Activated B cell treated with CpG ODN at 0.5 μM for 24 hours (primary cell): ENCODE measurements around the gene SPRY1. TPM values are rescaled to one million over a fixed set of nuclear protein-coding genes. Genes with fewer than 3 reads are reported as not detected.

Experiments used
- ATAC-seq: fragments of 200-7000 bp; cut with Tn5 transposase; one replicate; pipeline ENCODE4 v1.10.0; 2021; ENCODE audit warnings: low read depth, mild to moderate bottlenecking, moderate library complexity
- CTCF ChIA-PET: fragments of 350-600 bp; sonication (Branson Sonifier 250); formaldehyde crosslinking; loops from one replicate; lab custom pipeline; 2021; ENCODE audit warnings: antibody characterized with exemption; lab: Charles Lee
- POLR2A ChIA-PET: fragments of 350-600 bp; sonication (Branson Sonifier 250); formaldehyde crosslinking; loops from one replicate; lab custom pipeline; 2021; ENCODE audit warnings: antibody characterized with exemption; lab: Charles Lee
- DNase-seq: peaks from one replicate; pipeline ENCODE4 v3.0.0; 2022
- H3K27ac Mint-ChIP-seq: one replicate; pipeline ENCODE4 v1.8.0; 2020; ENCODE audit warnings: mixed read lengths
- H3K27me3 Mint-ChIP-seq: one replicate; pipeline ENCODE4 v1.8.0; 2021; ENCODE audit warnings: mixed read lengths
- H3K36me3 Mint-ChIP-seq: one replicate; pipeline ENCODE4 v1.8.0; 2021; ENCODE audit warnings: low read depth, mixed read lengths
- H3K4me1 Mint-ChIP-seq: one replicate; pipeline ENCODE4 v1.8.0; 2021; ENCODE audit warnings: mixed read lengths
- H3K4me3 Mint-ChIP-seq: one replicate; pipeline ENCODE4 v1.8.0; 2020; ENCODE audit warnings: mild to moderate bottlenecking, mixed read lengths
- H3K9me3 Mint-ChIP-seq: one replicate; pipeline ENCODE4 v1.8.0; 2020; ENCODE audit warnings: mixed read lengths
- CTCF ChIP-seq: fragments of 200-600 bp; IDR thresholded peaks from one replicate; pipeline ENCODE4 v1.8.0; 2022; ENCODE audit warnings: antibody characterized with exemption, mild to moderate bottlenecking
- intact Hi-C: fragments of 100-400 bp; cut with micrococcal nuclease; formaldehyde crosslinking; loops from one replicate; pipeline ENCODE4 v1.15.1; 2024
- total RNA-seq: library from RNA; stranded (reverse); gene quantifications from 2 replicates; pipeline ENCODE4 v1.2.3, GENCODE V29; 2022

Gene SPRY1
- total RNA-seq, 1 donor from 2014 or later = 4.1 TPM

- no peak overlapping the region for H3K4me3 Mint-ChIP-seq
- H3K9me3 Mint-ChIP-seq = no peaks in the 10 kb centered on the region
- no peaks in the 10 kb centered on the region for H3K36me3 Mint-ChIP-seq
- intact Hi-C loops = loop anchor here (10.0 kb wide), 1 partner anchor 128 kb away; no protein-coding TSS in a partner anchor
- TF ChIP-seq CTCF = no peak
- no peak for ATAC-seq
- ChIA-PET POLR2A (interaction anchor here (0.7 to 1.3 kb wide), 3 partner anchors 9 to 55 kb away, joined by 3 to 18 read pairs (median 5); no protein-coding TSS in a partner anchor), CTCF (no interaction called here)
- no peak for DNase-seq
- H3K27ac Mint-ChIP-seq = no peak overlapping the region
- no peaks in the 10 kb centered on the region for H3K27me3 Mint-ChIP-seq
- H3K4me1 Mint-ChIP-seq = peaks cover 51% of the 10 kb centered on the region
Observed at GRCh38 chr4:123452616-123453015, 56.0 kb downstream of the SPRY1 start.

- POLR2A ChIA-PET = interaction anchor here (1.0 to 1.3 kb wide), 2 partner anchors 9 to 56 kb away, joined by 5 to 18 read pairs; no protein-coding TSS in a partner anchor
- Mint-ChIP-seq H3K4me1 (peaks cover 51% of the 10 kb centered on the region), H3K27ac (no peak overlapping the region), H3K27me3 (no peaks in the 10 kb centered on the region), H3K4me3 (no peak overlapping the region), H3K36me3 (no peaks in the 10 kb centered on the region), H3K9me3 (no peaks in the 10 kb centered on the region)
- TF ChIP-seq CTCF = no peak
- ATAC-seq (no peak), DNase-seq (no peak)
- CTCF ChIA-PET = no interaction called here
- intact Hi-C loops = loop anchor here (10.0 kb wide), 1 partner anchor 128 kb away; no protein-coding TSS in a partner anchor
Observed at GRCh38 chr4:123453061-123453680, 56.6 kb downstream of the SPRY1 start.
